GM23338 (cell line): Measurements from ENCODE around the gene TNK2.

Source experiments
- NANOG ChIP-seq: IDR thresholded peaks from 2 replicates; pipeline ENCODE4 v1.6.1; 2016; ENCODE audit warnings: antibody characterized with exemption, borderline replicate concordance
- TF ChIP-seq, protein P1 (sequence below), 2 experiments: fragments of 200-600 bp in 1 of 2; sonication (generic) in 1 of 2; conservative IDR thresholded peaks; 2 replicates each; pipeline versions ENCODE4 v1.5.1 to v1.6.1; 2016 to 2017; ENCODE audit warnings: antibody characterized with exemption in 2 of 2, low read depth in 2 of 2, mild to moderate bottlenecking in 2 of 2, moderate library complexity in 1 of 2

DNA sequence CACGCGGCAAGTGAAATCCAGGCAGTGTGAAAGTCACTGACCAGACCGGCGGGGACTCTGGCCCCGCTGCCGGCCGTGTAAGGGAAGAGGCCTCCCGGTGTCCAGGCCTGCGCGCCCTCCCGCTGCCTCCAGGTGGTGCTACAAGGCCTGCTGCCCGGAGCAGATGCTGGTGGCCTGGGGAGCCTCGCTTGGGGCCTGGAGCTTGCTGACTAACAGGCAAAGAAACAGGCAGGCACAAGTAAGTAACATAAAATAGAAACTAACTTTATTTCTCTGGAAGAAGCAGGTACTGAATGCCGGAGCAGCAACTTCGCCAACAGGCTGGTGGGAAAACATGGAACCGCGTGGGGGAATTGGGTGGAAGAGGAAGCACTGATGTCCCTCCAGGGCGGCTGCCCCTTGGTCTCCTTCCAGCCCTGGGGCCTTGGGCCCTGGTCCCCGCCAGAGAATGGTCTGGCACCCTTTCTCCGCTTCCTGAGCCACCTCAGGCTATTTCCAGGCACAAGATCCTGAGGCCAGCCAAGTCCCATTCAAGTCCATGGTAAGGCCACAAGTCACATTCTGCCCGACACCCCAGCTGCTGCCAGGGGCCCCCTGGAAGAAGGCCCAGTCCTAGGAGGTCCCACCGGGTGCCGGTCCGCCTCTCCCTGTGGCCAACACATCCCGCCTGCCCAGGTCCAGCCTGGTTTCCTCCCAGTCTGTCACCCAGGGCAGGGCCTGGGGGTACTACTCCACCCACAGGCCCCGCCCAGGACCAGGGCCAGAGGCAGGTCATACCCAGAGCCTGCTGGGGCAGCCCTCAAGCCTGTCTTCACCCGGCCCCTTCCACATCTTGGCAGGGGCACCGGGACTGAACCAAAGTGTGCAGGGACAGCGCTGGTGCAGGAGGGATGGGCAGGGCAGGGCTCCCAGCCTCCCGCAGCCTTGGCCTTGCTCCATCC is 45.0 kb downstream of the TNK2 start:
- TF ChIP-seq, protein P1, sequence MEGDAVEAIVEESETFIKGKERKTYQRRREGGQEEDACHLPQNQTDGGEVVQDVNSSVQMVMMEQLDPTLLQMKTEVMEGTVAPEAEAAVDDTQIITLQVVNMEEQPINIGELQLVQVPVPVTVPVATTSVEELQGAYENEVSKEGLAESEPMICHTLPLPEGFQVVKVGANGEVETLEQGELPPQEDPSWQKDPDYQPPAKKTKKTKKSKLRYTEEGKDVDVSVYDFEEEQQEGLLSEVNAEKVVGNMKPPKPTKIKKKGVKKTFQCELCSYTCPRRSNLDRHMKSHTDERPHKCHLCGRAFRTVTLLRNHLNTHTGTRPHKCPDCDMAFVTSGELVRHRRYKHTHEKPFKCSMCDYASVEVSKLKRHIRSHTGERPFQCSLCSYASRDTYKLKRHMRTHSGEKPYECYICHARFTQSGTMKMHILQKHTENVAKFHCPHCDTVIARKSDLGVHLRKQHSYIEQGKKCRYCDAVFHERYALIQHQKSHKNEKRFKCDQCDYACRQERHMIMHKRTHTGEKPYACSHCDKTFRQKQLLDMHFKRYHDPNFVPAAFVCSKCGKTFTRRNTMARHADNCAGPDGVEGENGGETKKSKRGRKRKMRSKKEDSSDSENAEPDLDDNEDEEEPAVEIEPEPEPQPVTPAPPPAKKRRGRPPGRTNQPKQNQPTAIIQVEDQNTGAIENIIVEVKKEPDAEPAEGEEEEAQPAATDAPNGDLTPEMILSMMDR (conservative IDR thresholded peaks at IDR 0.05; ENCODE audit: low read depth in 2 of 2) = peak; percentile 78 to 98
- TF ChIP-seq NANOG = no peak
